HEK293 (cell line): ENCODE data around the gene PCYOX1L.

ENCODE experiments used
- BCL11A ChIP-seq: fragments of 450-650 bp; formaldehyde crosslinking; IDR thresholded peaks from 2 replicates; pipeline ENCODE4 v1.5.1; 2016; ENCODE audit warnings: low read depth, missing biosample characterization, missing genetic modification characterization
- CTCF ChIP-seq: fragments of 450-650 bp; formaldehyde crosslinking; IDR thresholded peaks from 2 replicates; pipeline ENCODE4 v1.5.1; 2016; ENCODE audit warnings: missing biosample characterization, missing genetic modification characterization
- GLI4 ChIP-seq: fragments of 450-650 bp; formaldehyde crosslinking; IDR thresholded peaks from 2 replicates; pipeline ENCODE4 v1.5.1; 2016; ENCODE audit warnings: missing biosample characterization, missing genetic modification characterization
- TCF7L2 ChIP-seq: IDR thresholded peaks from 2 replicates; pipeline ENCODE4 v1.6.1; 2011; ENCODE audit warnings: low read depth, mild to moderate bottlenecking, inconsistent platforms, low read length, moderate library complexity, borderline replicate concordance
- ZBTB11 ChIP-seq: fragments of 450-650 bp; formaldehyde crosslinking; conservative IDR thresholded peaks from 2 replicates; pipeline ENCODE4 v1.5.1; 2016; ENCODE audit warnings: low read depth, missing biosample characterization, missing genetic modification characterization
- ZBTB17 ChIP-seq: fragments of 450-650 bp; formaldehyde crosslinking; IDR thresholded peaks from 2 replicates; pipeline ENCODE4 v1.5.1; 2016; ENCODE audit warnings: missing biosample characterization, missing genetic modification characterization
- ZBTB20 ChIP-seq: fragments of 450-650 bp; formaldehyde crosslinking; IDR thresholded peaks from 2 replicates; pipeline ENCODE4 v1.5.1; 2016; ENCODE audit warnings: missing biosample characterization, missing genetic modification characterization
- ZNF132 ChIP-seq: fragments of 450-650 bp; formaldehyde crosslinking; IDR thresholded peaks from 2 replicates; pipeline ENCODE4 v1.5.1; 2017; ENCODE audit warnings: missing biosample characterization, missing genetic modification characterization, borderline replicate concordance
- ZNF19 ChIP-seq: fragments of 450-650 bp; formaldehyde crosslinking; IDR thresholded peaks from 2 replicates; pipeline ENCODE4; 2016; ENCODE audit warnings: missing biosample characterization, missing genetic modification characterization, low read depth
- ZNF302 ChIP-seq: fragments of 450-650 bp; formaldehyde crosslinking; IDR thresholded peaks from 2 replicates; pipeline ENCODE4 v1.5.1; 2016; ENCODE audit warnings: missing biosample characterization, missing genetic modification characterization, low read depth
- ZNF324 ChIP-seq: fragments of 450-650 bp; formaldehyde crosslinking; IDR thresholded peaks from 2 replicates; pipeline ENCODE4 v1.5.1; 2016; ENCODE audit warnings: missing biosample characterization, missing genetic modification characterization
- ZNF776 ChIP-seq: fragments of 450-650 bp; formaldehyde crosslinking; IDR thresholded peaks from 2 replicates; pipeline ENCODE4 v1.5.0; 2017; ENCODE audit warnings: missing biosample characterization, missing genetic modification characterization, borderline replicate concordance
- ZNF792 ChIP-seq: fragments of 450-650 bp; formaldehyde crosslinking; IDR thresholded peaks from 2 replicates; pipeline ENCODE4 v1.5.1; 2016; ENCODE audit warnings: missing biosample characterization, missing genetic modification characterization

GRCh38 chr5:149317281-149318048, 40.4 kb upstream of the PCYOX1L start:
- no peak for TF ChIP-seq ZNF132 (tag by site-specific recombination)
- TF ChIP-seq CTCF (tag by site-specific recombination), result peak; percentile 59; the same call in 1 of the 2 replicates
- no peak for TF ChIP-seq ZNF324 (tag by site-specific recombination)
- TF ChIP-seq ZNF776 (tag by site-specific recombination), result no peak
- no peak for TF ChIP-seq BCL11A (tag by site-specific recombination)
- no peak for TF ChIP-seq ZNF792 (tag by site-specific recombination)
- no peak for TF ChIP-seq GLI4 (tag by site-specific recombination)
- TF ChIP-seq TCF7L2, result no peak
- TF ChIP-seq ZNF19 (tag by site-specific recombination), result no peak
- no peak for TF ChIP-seq ZBTB17 (tag by site-specific recombination)
- TF ChIP-seq ZNF302 (tag by site-specific recombination), result no peak
- no peak for TF ChIP-seq ZBTB20
- no peak for TF ChIP-seq ZBTB11 (tag by site-specific recombination)
